ENCODE measurements around the gene CSDE1. TPM values are rescaled to one million over a fixed set of nuclear protein-coding genes. Genes with fewer than 3 reads are reported as not detected.

CSDE1 gene
- polyA plus RNA-seq, 4 donors: 167 to 343 (median 183) TPM

DNA sequence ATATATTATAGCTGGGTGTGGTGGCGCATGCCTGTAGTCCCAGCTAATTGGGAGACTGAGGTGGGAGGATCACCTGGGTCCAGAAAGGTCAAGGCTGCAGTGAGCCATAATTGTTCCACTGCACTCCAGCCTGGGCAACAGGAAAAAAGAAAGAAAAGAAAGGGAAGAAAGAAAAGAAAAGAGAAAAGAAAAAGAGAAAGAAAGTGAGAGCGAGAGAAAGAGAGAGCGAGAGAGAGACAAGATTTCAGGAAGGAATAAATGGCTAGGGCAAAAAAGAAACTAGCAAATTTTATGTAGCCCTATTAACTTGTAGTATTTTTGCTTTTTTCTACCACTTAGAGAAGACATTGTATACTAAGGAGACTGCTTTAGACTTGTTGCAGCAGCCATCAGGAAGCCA is 47.4 kb downstream of the CSDE1 start:
- Histone ChIP-seq H3K4me1 (ENCODE audit: control insufficient read depth in 3 of 3, insufficient read depth in 2 of 3, low read depth in 1 of 3, low read length in 2 of 3) (peaks cover 0 to 12% (median 3%) of the 10 kb centered on the region in 3 donors), H3K9me3 (ENCODE audit: control insufficient read depth in 2 of 2, insufficient read depth in 1 of 2, low read depth in 1 of 2, low read length in 1 of 2) (no peaks in the 10 kb centered on the region), H3K36me3 (ENCODE audit: control insufficient read depth in 3 of 3, insufficient read depth in 2 of 3, low read depth in 1 of 3, low read length in 3 of 3) (peaks cover 13 to 20% (median 19%) of the 10 kb centered on the region in 3 donors), H3K27ac (ENCODE audit: low read depth in 1 of 3, low read length in 2 of 3) (no peak overlapping the region), H3K4me3 (ENCODE audit: low read depth in 1 of 3, low read length in 3 of 3) (no peak overlapping the region), H3K27me3 (ENCODE audit: control insufficient read depth in 3 of 3, insufficient read depth in 3 of 3, low read length in 3 of 3) (no peaks in the 10 kb centered on the region)
- no peak for FAIRE-seq
- WGBS, 3 donors: 96 to 97% (median 96%) methylated on average over 3 of the region's 3 CpGs
- no peak for DNase-seq

DNA sequence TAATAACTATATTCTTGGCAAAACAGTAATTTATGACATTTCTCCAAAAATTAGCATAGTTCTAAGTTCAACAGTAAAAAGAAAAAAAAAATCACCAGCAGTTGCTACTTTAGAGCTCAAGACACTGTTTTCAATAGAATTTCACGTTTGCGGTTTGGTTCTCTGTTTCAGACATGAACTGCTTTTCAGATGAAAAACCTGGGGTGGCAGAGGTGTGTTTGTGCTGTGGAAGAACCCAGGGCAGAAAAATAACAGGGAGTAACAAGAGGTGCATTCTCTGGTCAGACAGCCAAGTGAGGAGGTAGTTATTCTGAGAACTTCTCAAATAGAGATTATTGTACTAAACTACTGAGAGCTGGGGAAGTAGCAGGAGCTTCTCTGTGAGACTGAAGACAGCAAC is 50.2 kb downstream of the CSDE1 start:
- 89 to 90% (median 89%) methylated on average over 2 of the region's 2 CpGs for WGBS, 3 donors
- no peak overlapping the region for H3K4me3 ChIP-seq (ENCODE audit: low read depth in 1 of 3, low read length in 3 of 3)
- peaks cover 0 to 3% (median 0%) of the 10 kb centered on the region in 3 donors for H3K4me1 ChIP-seq (ENCODE audit: control insufficient read depth in 3 of 3, insufficient read depth in 2 of 3, low read depth in 1 of 3, low read length in 2 of 3)
- FAIRE-seq: no peak
- no peak for DNase-seq
- peaks cover 11 to 19% (median 14%) of the 10 kb centered on the region in 3 donors for H3K36me3 ChIP-seq (ENCODE audit: control insufficient read depth in 3 of 3, insufficient read depth in 2 of 3, low read depth in 1 of 3, low read length in 3 of 3)
- H3K27me3 ChIP-seq (ENCODE audit: control insufficient read depth in 3 of 3, insufficient read depth in 3 of 3, low read length in 3 of 3): no peaks in the 10 kb centered on the region
- no peak overlapping the region for H3K27ac ChIP-seq (ENCODE audit: low read depth in 1 of 3, low read length in 2 of 3)
- H3K9me3 ChIP-seq (ENCODE audit: control insufficient read depth in 2 of 2, insufficient read depth in 1 of 2, low read depth in 1 of 2, low read length in 1 of 2): no peaks in the 10 kb centered on the region

- H3K9me3 ChIP-seq (ENCODE audit: control insufficient read depth in 2 of 2, insufficient read depth in 1 of 2, low read depth in 1 of 2, low read length in 1 of 2): no peaks in the 10 kb centered on the region
- no peaks in the 10 kb centered on the region for H3K4me1 ChIP-seq (ENCODE audit: control insufficient read depth in 3 of 3, insufficient read depth in 2 of 3, low read depth in 1 of 3, low read length in 2 of 3)
- H3K36me3 ChIP-seq (ENCODE audit: control insufficient read depth in 3 of 3, insufficient read depth in 2 of 3, low read depth in 1 of 3, low read length in 3 of 3): peaks cover 0 to 8% (median 2%) of the 10 kb centered on the region in 3 donors
- FAIRE-seq: no peak
- H3K4me3 ChIP-seq (ENCODE audit: low read depth in 1 of 3, low read length in 3 of 3): no peak overlapping the region
- WGBS, 3 donors: 91 to 96% (median 94%) methylated on average over 1 of the region's 1 CpG
- no peak overlapping the region for H3K27ac ChIP-seq (ENCODE audit: low read depth in 1 of 3, low read length in 2 of 3)
- no peaks in the 10 kb centered on the region for H3K27me3 ChIP-seq (ENCODE audit: control insufficient read depth in 3 of 3, insufficient read depth in 3 of 3, low read length in 3 of 3)
- DNase-seq: no peak
These were observed 54.5 kb downstream of the CSDE1 start for GRCh38 chr1:114703242-114703641.

DNA sequence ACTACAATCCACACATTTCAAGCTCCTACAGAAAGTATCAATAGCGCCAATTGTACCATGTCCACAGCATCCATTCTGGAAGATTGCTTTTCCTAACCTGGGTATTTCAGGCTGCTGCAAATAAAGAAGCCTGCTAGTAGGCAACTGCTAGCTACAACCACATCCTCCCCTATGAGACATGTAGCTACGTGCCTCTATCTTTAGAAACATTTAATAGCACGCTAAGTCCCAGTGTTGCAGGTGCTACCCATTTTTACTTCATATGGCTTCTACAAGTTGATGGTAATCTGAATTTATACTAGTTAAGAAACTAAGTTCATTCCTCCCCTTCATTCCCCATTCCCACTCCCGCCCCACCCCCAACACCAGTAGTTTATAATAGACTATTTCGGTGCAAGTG is 55.0 kb downstream of the CSDE1 start:
- WGBS, 3 donors: 89 to 100% (median 96%) methylated on average over 5 of the region's 5 CpGs
- no peaks in the 10 kb centered on the region for H3K27me3 ChIP-seq (ENCODE audit: control insufficient read depth in 3 of 3, insufficient read depth in 3 of 3, low read length in 3 of 3)
- no peaks in the 10 kb centered on the region for H3K9me3 ChIP-seq (ENCODE audit: control insufficient read depth in 2 of 2, insufficient read depth in 1 of 2, low read depth in 1 of 2, low read length in 1 of 2)
- H3K27ac ChIP-seq (ENCODE audit: low read depth in 1 of 3, low read length in 2 of 3): no peak overlapping the region
- H3K4me1 ChIP-seq (ENCODE audit: control insufficient read depth in 3 of 3, insufficient read depth in 2 of 3, low read depth in 1 of 3, low read length in 2 of 3): no peaks in the 10 kb centered on the region
- FAIRE-seq (no peak), DNase-seq (no peak)
- peaks cover 0 to 6% (median 2%) of the 10 kb centered on the region in 3 donors for H3K36me3 ChIP-seq (ENCODE audit: control insufficient read depth in 3 of 3, insufficient read depth in 2 of 3, low read depth in 1 of 3, low read length in 3 of 3)
- H3K4me3 ChIP-seq (ENCODE audit: low read depth in 1 of 3, low read length in 3 of 3): no peak overlapping the region

GRCh38 chr1:114701931-114702330 is 55.9 kb downstream of the CSDE1 start:
- H3K36me3 ChIP-seq (ENCODE audit: control insufficient read depth in 3 of 3, insufficient read depth in 2 of 3, low read depth in 1 of 3, low read length in 3 of 3): peaks cover 0 to 4% (median 0%) of the 10 kb centered on the region in 3 donors
- H3K9me3 ChIP-seq (ENCODE audit: control insufficient read depth in 2 of 2, insufficient read depth in 1 of 2, low read depth in 1 of 2, low read length in 1 of 2): no peaks in the 10 kb centered on the region
- no peak overlapping the region for H3K27ac ChIP-seq (ENCODE audit: low read depth in 1 of 3, low read length in 2 of 3)
- H3K4me3 ChIP-seq (ENCODE audit: low read depth in 1 of 3, low read length in 3 of 3): no peak overlapping the region
- no peaks in the 10 kb centered on the region for H3K27me3 ChIP-seq (ENCODE audit: control insufficient read depth in 3 of 3, insufficient read depth in 3 of 3, low read length in 3 of 3)
- no peak for FAIRE-seq
- no peaks in the 10 kb centered on the region for H3K4me1 ChIP-seq (ENCODE audit: control insufficient read depth in 3 of 3, insufficient read depth in 2 of 3, low read depth in 1 of 3, low read length in 2 of 3)
- WGBS, 3 donors: 36 to 65% (median 46%) methylated on average over 2 of the region's 2 CpGs
- DNase-seq: no peak

- FAIRE-seq: no peak
These were observed 57.7 kb downstream of the CSDE1 start for GRCh38 chr1:114700036-114700600.

DNA sequence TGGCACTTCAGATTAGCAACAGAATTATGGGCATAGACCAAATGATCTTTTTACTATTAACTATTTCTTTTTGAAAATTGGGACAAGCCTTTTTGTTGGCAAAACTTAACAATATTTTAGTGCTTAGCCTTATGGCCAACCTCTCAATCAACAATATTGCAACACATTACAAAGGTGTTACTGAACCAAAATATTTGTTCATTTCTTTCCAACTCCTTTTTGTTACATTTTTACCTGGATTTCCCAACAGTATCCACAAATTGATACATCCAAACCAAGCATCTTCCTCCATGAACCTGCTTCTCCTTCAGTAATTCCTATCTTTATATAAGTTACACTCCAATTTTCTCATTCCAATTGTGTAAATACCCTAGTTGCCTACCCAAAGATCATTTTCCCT is 61.0 kb downstream of the CSDE1 start:
- no peak for DNase-seq
- Histone ChIP-seq H3K9me3 (ENCODE audit: control insufficient read depth in 2 of 2, insufficient read depth in 1 of 2, low read depth in 1 of 2, low read length in 1 of 2) (no peaks in the 10 kb centered on the region), H3K27me3 (ENCODE audit: control insufficient read depth in 3 of 3, insufficient read depth in 3 of 3, low read length in 3 of 3) (no peaks in the 10 kb centered on the region), H3K36me3 (ENCODE audit: control insufficient read depth in 3 of 3, insufficient read depth in 2 of 3, low read depth in 1 of 3, low read length in 3 of 3) (no peaks in the 10 kb centered on the region), H3K27ac (ENCODE audit: low read depth in 1 of 3, low read length in 2 of 3) (no peak overlapping the region), H3K4me1 (ENCODE audit: control insufficient read depth in 3 of 3, insufficient read depth in 2 of 3, low read depth in 1 of 3, low read length in 2 of 3) (no peaks in the 10 kb centered on the region), H3K4me3 (ENCODE audit: low read depth in 1 of 3, low read length in 3 of 3) (no peak overlapping the region)
- FAIRE-seq: no peak

More at GRCh38 chr1:114700036-114700600, 57.7 kb downstream of the CSDE1 start:
- H3K27ac ChIP-seq (ENCODE audit: low read depth in 1 of 3, low read length in 2 of 3): no peak overlapping the region
- DNase-seq: no peak
- H3K4me1 ChIP-seq (ENCODE audit: control insufficient read depth in 3 of 3, insufficient read depth in 2 of 3, low read depth in 1 of 3, low read length in 2 of 3): no peaks in the 10 kb centered on the region
- 57 to 77% (median 74%) methylated on average over 4 of the region's 4 CpGs for WGBS, 3 donors
- H3K9me3 ChIP-seq (ENCODE audit: control insufficient read depth in 2 of 2, insufficient read depth in 1 of 2, low read depth in 1 of 2, low read length in 1 of 2): no peaks in the 10 kb centered on the region
- H3K27me3 ChIP-seq (ENCODE audit: control insufficient read depth in 3 of 3, insufficient read depth in 3 of 3, low read length in 3 of 3): no peaks in the 10 kb centered on the region
- no peaks in the 10 kb centered on the region for H3K36me3 ChIP-seq (ENCODE audit: control insufficient read depth in 3 of 3, insufficient read depth in 2 of 3, low read depth in 1 of 3, low read length in 3 of 3)
- H3K4me3 ChIP-seq (ENCODE audit: low read depth in 1 of 3, low read length in 3 of 3): no peak overlapping the region

DNA sequence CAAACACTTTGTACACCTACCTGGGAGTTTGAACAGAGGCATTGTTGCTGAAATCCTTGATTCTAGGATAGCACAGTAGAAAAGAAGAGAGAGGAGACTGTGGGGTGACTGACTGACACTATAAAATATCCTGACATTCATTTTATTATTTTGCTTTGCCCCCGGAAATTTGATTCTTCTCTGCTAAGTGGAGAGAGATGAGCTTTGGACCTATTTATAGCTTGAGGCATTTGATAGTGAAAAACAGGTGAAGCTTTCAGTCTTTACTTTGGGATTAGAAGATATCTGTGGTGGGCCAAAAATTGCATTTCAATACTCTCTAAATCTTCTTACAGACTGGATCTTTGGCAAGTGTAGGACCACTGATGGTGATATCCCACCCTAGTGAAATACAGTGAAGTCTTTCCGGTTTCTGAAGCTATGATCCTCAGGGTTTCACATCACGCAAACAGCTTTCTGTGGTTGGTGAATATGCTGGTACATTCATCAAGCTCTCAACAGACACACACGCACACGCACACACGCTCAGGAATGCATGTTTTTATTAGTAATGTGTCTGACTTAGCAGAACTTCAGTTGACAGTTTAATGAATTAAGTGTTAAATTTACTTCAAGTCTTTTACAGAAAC is 62.2 kb downstream of the CSDE1 start, which contains the start of gene AMPD1:
AMPD1 (minus strand) TSS at position 117 of the 629 bp plus-strand sequence; CDS start at position 42, 75 bp downstream.
- 22 to 43% (median 27%) methylated on average over 6 of the region's 6 CpGs for WGBS, 3 donors
- Histone ChIP-seq H3K36me3 (ENCODE audit: control insufficient read depth in 3 of 3, insufficient read depth in 2 of 3, low read depth in 1 of 3, low read length in 3 of 3) (no peaks in the 10 kb centered on the region), H3K27ac (ENCODE audit: low read depth in 1 of 3, low read length in 2 of 3) (no peak within 1 kb of the TSS), H3K4me1 (ENCODE audit: control insufficient read depth in 3 of 3, insufficient read depth in 2 of 3, low read depth in 1 of 3, low read length in 2 of 3) (no peaks in the 10 kb centered on the region), H3K9me3 (ENCODE audit: control insufficient read depth in 2 of 2, insufficient read depth in 1 of 2, low read depth in 1 of 2, low read length in 1 of 2) (no peaks in the 10 kb centered on the region), H3K4me3 (ENCODE audit: low read depth in 1 of 3, low read length in 3 of 3) (no peak within 1 kb of the TSS), H3K27me3 (ENCODE audit: control insufficient read depth in 3 of 3, insufficient read depth in 3 of 3, low read length in 3 of 3) (no peaks in the 10 kb centered on the region)
- FAIRE-seq (no peak), DNase-seq (peak; percentile 7 to 37)
